GM19372 (cell line): Measurements from ENCODE around the gene DGKB.
"Not testable (repeated sequence)": the region's sequence is repeated elsewhere in the genome, so short reads cannot be mapped to it uniquely, and the experiment has no call there.

Experiments used
- ATAC-seq: cut with Tn5 transposase; IDR thresholded peaks from one replicate; pipeline ENCODE4 v1.9.1; 2021; ENCODE audit warnings: mild to moderate bottlenecking, low read depth, moderate library complexity; ENCODE audit not compliant: unreplicated experiment

Gene DGKB

GRCh38 chr7:14497390-14497789, 405.2 kb downstream of the DGKB start:
- ATAC-seq = no peak

- no peak for ATAC-seq
These were observed 406.9 kb downstream of the DGKB start for GRCh38 chr7:14495633-14496032.

- ATAC-seq = no peak
These were observed 414.7 kb downstream of the DGKB start for GRCh38 chr7:14487701-14488395.

GRCh38 chr7:14483663-14484062, 418.9 kb downstream of the DGKB start:
- ATAC-seq = no peak

GRCh38 chr7:14480281-14480680, 422.3 kb downstream of the DGKB start:
- ATAC-seq = no peak

- ATAC-seq = no peak
These were observed 423.6 kb downstream of the DGKB start for GRCh38 chr7:14478834-14479510.

- ATAC-seq = not testable (repeated sequence)
These were observed 440.8 kb downstream of the DGKB start for GRCh38 chr7:14461716-14462115.

- not testable (repeated sequence) for ATAC-seq
These were observed 443.7 kb downstream of the DGKB start for GRCh38 chr7:14458846-14459245.

- no peak for ATAC-seq
These were observed 444.7 kb downstream of the DGKB start for GRCh38 chr7:14457568-14458453.

GRCh38 chr7:14449291-14449690, 453.3 kb downstream of the DGKB start:
- no peak for ATAC-seq

GRCh38 chr7:14446829-14447228, 455.7 kb downstream of the DGKB start:
- no peak for ATAC-seq

- no peak for ATAC-seq
These were observed 456.3 kb downstream of the DGKB start for GRCh38 chr7:14446219-14446618.

- ATAC-seq = no peak
These were observed 464.2 kb downstream of the DGKB start for GRCh38 chr7:14438366-14438765.

GRCh38 chr7:14436878-14437277, 465.7 kb downstream of the DGKB start:
- no peak for ATAC-seq

- ATAC-seq = no peak
These were observed 469.6 kb downstream of the DGKB start for GRCh38 chr7:14432924-14433323.

- ATAC-seq = no peak
These were observed 471.6 kb downstream of the DGKB start for GRCh38 chr7:14430926-14431325.

- no peak for ATAC-seq
These were observed 477.0 kb downstream of the DGKB start for GRCh38 chr7:14425559-14425958.

GRCh38 chr7:14424675-14425074, 477.9 kb downstream of the DGKB start:
- ATAC-seq = no peak

- no peak for ATAC-seq
These were observed 481.8 kb downstream of the DGKB start for GRCh38 chr7:14420768-14421167.

- no peak for ATAC-seq
These were observed 483.0 kb downstream of the DGKB start for GRCh38 chr7:14419531-14419930.

- no peak for ATAC-seq
These were observed 483.9 kb downstream of the DGKB start for GRCh38 chr7:14418633-14419032.
